HepG2 (cell line): ENCODE measurements around the gene CEP170. TPM values are rescaled to one million over a fixed set of nuclear protein-coding genes. Genes with fewer than 3 reads are reported as not detected.

ENCODE experiments used
- ATAC-seq: fragments of 200-7000 bp; cut with Tn5 transposase; 3 replicates; pipeline ENCODE4 v1.9.1; 2020; ENCODE audit warnings: mild to moderate bottlenecking, moderate library complexity
- BruUV-seq: library from RNA; stranded (reverse); fragments of 400-500 nt; replicated peaks from 2 replicates; lab custom pipeline; 2021; lab: Mats Ljungman, UMichigan
- CTCF ChIA-PET: fragments of 300-600 bp; formaldehyde crosslinking; extraction: SDS; loops from one replicate; lab custom pipeline; 2021; ENCODE audit warnings: low total read pairs, inconsistent platforms, low intra/inter-chr PET ratio; lab: Yijun Ruan, JAX
- POLR2A ChIA-PET: fragments of 350-600 bp; sonication (Branson Sonifier 250); formaldehyde crosslinking; loops from one replicate; lab custom pipeline; 2020; ENCODE audit warnings: antibody characterized with exemption, inconsistent platforms; lab: Yijun Ruan, JAX
- DNase-seq: peaks from one replicate; pipeline ENCODE4 v3.0.0-alpha.2; 2015; ENCODE audit warnings: low spot score
- FAIRE-seq: peaks from 3 replicates; lab custom pipeline; 2011; peaks lifted over from hg19 to GRCh38; lab: Jason Lieb, UNC
- H2AFZ ChIP-seq: one replicate; pipeline ENCODE4 v1.6.1; 2011; ENCODE audit warnings: low read length, inconsistent platforms
- H3K27ac ChIP-seq: fragments of 300-600 bp; 3 replicates; pipeline ENCODE4 v1.8.0; 2011; ENCODE audit warnings: mixed run types, mild to moderate bottlenecking, mixed read lengths, low read length, inconsistent platforms; ENCODE audit not compliant: insufficient read depth; ENCODE audit errors: extremely low read length
- H3K27me3 ChIP-seq, 2 experiments: fragments of 200-600 bp in 1 of 2; 2 replicates in 1 of 2; 3 replicates in 1 of 2; pipeline versions ENCODE4 v1.6.0 to v1.8.0; 2011; ENCODE audit warnings: low read length in 2 of 2, mild to moderate bottlenecking in 2 of 2, moderate library complexity in 2 of 2, inconsistent platforms in 1 of 2; ENCODE audit not compliant: insufficient read depth in 2 of 2, control insufficient read depth in 1 of 2
- H3K36me3 ChIP-seq, 2 experiments: fragments of 200-600 bp in 1 of 2; replicated peaks in 1 of 2; 2 replicates in 1 of 2; 3 replicates in 1 of 2; pipeline versions ENCODE4 v1.5.1 to v1.8.0; 2011; ENCODE audit warnings: low read length in 2 of 2, inconsistent platforms in 1 of 2; ENCODE audit not compliant: insufficient read depth in 2 of 2, control insufficient read depth in 1 of 2
- H3K4me1 ChIP-seq: 2 replicates; pipeline ENCODE4 v1.5.1; 2012; ENCODE audit warnings: low read length, inconsistent platforms; ENCODE audit not compliant: insufficient read depth
- H3K4me2 ChIP-seq: 2 replicates; pipeline ENCODE4 v1.6.0; 2011; ENCODE audit warnings: low read depth, low read length, inconsistent platforms
- H3K4me3 ChIP-seq, 3 experiments: fragments of 200-600 bp in 1 of 3; sonication (generic), shearing (Covaris generic) in 1 of 3; replicated peaks in 1 of 3; 2 replicates each; pipeline ENCODE4 v1.5.1; 2011 to 2016; ENCODE audit warnings: low read length in 3 of 3, inconsistent platforms in 2 of 3, low read depth in 2 of 3, mild to moderate bottlenecking in 2 of 3, control low read depth in 1 of 3, mixed read lengths in 1 of 3; ENCODE audit not compliant: insufficient read depth in 1 of 3
- H3K79me2 ChIP-seq: one replicate; pipeline ENCODE4 v1.6.1; 2011; ENCODE audit warnings: low read length, inconsistent platforms; ENCODE audit not compliant: insufficient read depth
- H3K9ac ChIP-seq: 2 replicates; pipeline ENCODE4 v1.6.0; 2011; ENCODE audit warnings: mild to moderate bottlenecking, low read depth, low read length, inconsistent platforms; ENCODE audit not compliant: insufficient read depth
- H3K9me3 ChIP-seq: 2 replicates; pipeline ENCODE4 v1.5.1; 2012; ENCODE audit warnings: mild to moderate bottlenecking, low read length
- H4K20me1 ChIP-seq: 2 replicates; pipeline ENCODE4 v1.6.0; 2011; ENCODE audit warnings: inconsistent platforms, mild to moderate bottlenecking, low read length, moderate library complexity; ENCODE audit not compliant: insufficient read depth
- CREB1 ChIP-seq, 2 experiments: fragments of 450-650 bp in 1 of 2; IDR thresholded peaks; 2 replicates each; pipeline ENCODE4 v1.6.1; 2016 to 2017; ENCODE audit warnings: control low read depth in 1 of 2, mild to moderate bottlenecking in 1 of 2, missing compliant biosample characterization in 1 of 2, missing genetic modification characterization in 1 of 2
- KLF6 ChIP-seq: IDR thresholded peaks from 2 replicates; pipeline ENCODE4 v1.8.0; 2016; ENCODE audit warnings: missing biosample characterization, missing genetic modification reagents
- MAFK ChIP-seq, 2 experiments: IDR thresholded peaks in 1 of 2; conservative IDR thresholded peaks in 1 of 2; 2 replicates each; pipeline ENCODE4 v1.6.1; 2011; ENCODE audit warnings: improper control_type of control experiment in 2 of 2, low read length in 2 of 2
- MBD4 ChIP-seq: IDR thresholded peaks from 2 replicates; pipeline ENCODE4 v1.6.1; 2012; ENCODE audit warnings: low read length, inconsistent platforms, borderline replicate concordance
- NFE2 ChIP-seq: sonication (generic); formaldehyde crosslinking; IDR thresholded peaks from 2 replicates; pipeline ENCODE4 v1.4.0; 2020; ENCODE audit warnings: missing genetic modification reagents
- ZFP1 ChIP-seq: IDR thresholded peaks from 2 replicates; pipeline ENCODE4 v1.6.1; 2016
- ZNF317 ChIP-seq: sonication (generic); formaldehyde crosslinking; IDR thresholded peaks from 2 replicates; pipeline ENCODE4 v1.5.0; 2020; ENCODE audit warnings: mild to moderate bottlenecking, missing genetic modification reagents
- ZNF577 ChIP-seq: sonication (generic); formaldehyde crosslinking; IDR thresholded peaks from 2 replicates; pipeline ENCODE4 v1.4.0; 2020; ENCODE audit warnings: mild to moderate bottlenecking, low read depth, missing genetic modification reagents, borderline replicate concordance
- WGBS: methylation state at CpG from one replicate; pipeline ENCODE4 v1.1.6; 2017; ENCODE audit warnings: low lambda C conversion rate; 5-methylcytosine and 5-hydroxymethylcytosine counted together
- in situ Hi-C: cut with HindIII; loops from 2 replicates; pipeline ENCODE4 v1.10.0; 2017; ENCODE audit warnings: low pct_unique_long_range_greater_than_20kb; ENCODE audit not compliant: extremely low pct_ligation_motif_present
- intact Hi-C: fragments of 100-400 bp; cut with micrococcal nuclease; formaldehyde crosslinking; loops from one replicate; pipeline ENCODE4 v1.10.0; 2022; ENCODE audit not compliant: unreplicated experiment
- polyA plus RNA-seq, 8 experiments: library from polyadenylated mRNA; depleted of rRNA in 3 of 8; stranded (reverse) in 7 of 8; unstranded in 1 of 8; fragments of >200 nt; fragmentation: Illumina TruSeq in 4 of 8; extraction: Trizol in 4 of 8; gene quantifications; 2 replicates each; pipeline versions ENCODE4 v1.2.1 to v1.2.3, GENCODE V29; 2011 to 2016; ENCODE audit warnings: low read depth in 4 of 8, missing spikeins in 1 of 8, mixed read lengths in 1 of 8; ENCODE audit not compliant: insufficient read depth in 1 of 8
- total RNA-seq, 5 experiments: library from RNA; depleted of rRNA; stranded (reverse); fragments of >200 nt; fragmentation: Illumina TruSeq; extraction: Trizol; gene quantifications; 2 replicates each; pipeline ENCODE4 v1.2.3, GENCODE V29; 2016; ENCODE audit warnings: low read depth in 1 of 5

Gene CEP170
- total and polyA plus RNA-seq, 2 of the 13 experiments (the other 11 are each of a cell fraction or from before 2014, with no cell fraction given) = 23.0 to 28.6 TPM

- peaks cover 62% of the 10 kb centered on the region for H3K79me2 ChIP-seq
- H3K27ac ChIP-seq = no peak overlapping the region
- peaks cover 9% of the 10 kb centered on the region; the same call in 1 of the 2 replicates for H4K20me1 ChIP-seq
- no peak for ATAC-seq
- CTCF ChIA-PET = no interaction called here
- H2AFZ ChIP-seq = no peak overlapping the region
- H3K4me2 ChIP-seq = no peak overlapping the region
- BruUV-seq = no TSS peak
- H3K9ac ChIP-seq = no peak overlapping the region
- intact Hi-C loops (no loop called here), in situ Hi-C loops (no loop called here)
- H3K4me3 ChIP-seq = no peak overlapping the region
- FAIRE-seq = no peak
- peaks cover 30% of the 10 kb centered on the region for H3K9me3 ChIP-seq
- peaks cover 26% of the 10 kb centered on the region for H3K4me1 ChIP-seq
- H3K36me3 ChIP-seq = peaks cover 0 to 5% of the 10 kb centered on the region in 2 experiments; a peak in 1 of 5 replicates
- H3K27me3 ChIP-seq = no peaks in the 10 kb centered on the region
- POLR2A ChIA-PET = no interaction called here
- DNase-seq = peak; percentile 15
- TF ChIP-seq KLF6 (CRISPR knock-in tag) (no peak), ZNF577 (CRISPR knock-in tag) (no peak), ZNF317 (CRISPR knock-in tag) (peak; percentile 100), ZFP1 (peak; percentile 99), CREB1 (IDR thresholded peaks at IDR 0.05) (peak; percentile 82), CREB1 (CRISPR knock-in tag; IDR thresholded peaks at IDR 0.05) (no peak), MBD4 (no peak)
These were observed 24.2 kb downstream of the CEP170 start for GRCh38 chr1:243230914-243231313.

GRCh38 chr1:243229526-243229925 lies 25.6 kb downstream of the CEP170 start:
- no peak for ATAC-seq
- no peak for DNase-seq
- no peak for FAIRE-seq
- no TSS peak for BruUV-seq
- H3K4me3 ChIP-seq = no peak overlapping the region
- peak in 1 of 2 experiments; percentile 3; a peak in 1 of 4 replicates for TF ChIP-seq MAFK (conservative IDR thresholded peaks at IDR 0.05 in 1 of 2, IDR thresholded peaks at IDR 0.05 in 1 of 2; ENCODE audit: low read length in 2 of 2)
- no peak for TF ChIP-seq NFE2
- TF ChIP-seq, all 625 proteins: peak for 1
- Histone ChIP-seq H3K79me2 (peaks cover 54% of the 10 kb centered on the region), H3K4me1 (peaks cover 26% of the 10 kb centered on the region), H3K36me3 (peaks cover 0 to 6% of the 10 kb centered on the region in 2 experiments; a peak in 2 of 5 replicates), H3K9ac (no peak overlapping the region), H2AFZ (no peak overlapping the region), H3K27ac (no peak overlapping the region), H3K27me3 (no peaks in the 10 kb centered on the region), H3K4me2 (no peak overlapping the region), H4K20me1 (peaks cover 9% of the 10 kb centered on the region; the same call in 1 of the 2 replicates), H3K9me3 (peaks cover 30% of the 10 kb centered on the region)
- WGBS = 94% methylated on average over 1 of the region's 1 CpG
- intact Hi-C loops (no loop called here), in situ Hi-C loops (no loop called here)
- CTCF ChIA-PET = no interaction called here
- POLR2A ChIA-PET = no interaction called here
